Activated T-cell treated with anti-CD3 and anti-CD28 coated beads for 48 hours (primary cell): ENCODE results near the gene RNF213.

Source experiments
- DNase-seq: peaks from one replicate; pipeline ENCODE4 v3.0.0-alpha.2; 2020; ENCODE audit warnings: low read depth

RNF213 gene

DNA sequence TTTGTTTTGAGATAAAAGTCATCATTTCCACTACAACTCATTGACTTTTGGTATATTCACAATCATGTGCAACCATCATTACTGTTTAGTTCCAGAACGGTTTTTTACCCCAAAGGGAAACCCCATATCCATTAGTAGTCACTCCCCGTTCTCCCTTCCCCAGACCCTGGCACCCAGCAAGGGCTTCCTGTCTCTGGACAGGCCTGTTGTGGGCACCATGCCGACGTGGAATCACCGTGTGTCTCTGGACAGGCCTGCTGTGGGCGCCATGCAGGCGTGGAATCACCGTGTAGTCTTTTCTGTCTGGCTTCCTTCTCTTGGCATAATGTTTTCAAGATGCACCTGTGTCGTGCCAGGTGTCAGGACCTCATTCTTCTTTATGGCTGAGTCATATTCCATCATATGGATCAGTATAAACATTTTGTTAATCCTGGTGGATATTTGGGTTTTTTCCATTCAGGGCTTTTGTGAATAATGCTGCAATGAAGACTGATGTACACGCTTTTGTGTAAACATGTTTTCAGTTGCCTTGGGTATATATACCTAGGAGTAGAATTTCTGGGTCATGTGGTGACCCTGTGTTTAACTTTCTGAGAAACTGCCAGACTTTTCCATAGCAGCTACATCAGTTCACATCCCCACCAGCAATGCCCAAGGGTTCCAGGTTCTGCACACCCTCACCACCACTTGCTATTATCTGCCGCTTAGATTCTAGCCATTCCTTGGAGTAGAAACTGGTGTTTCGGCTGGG, 173.4 kb downstream of the RNF213 start:
- DNase-seq = no peak

DNA sequence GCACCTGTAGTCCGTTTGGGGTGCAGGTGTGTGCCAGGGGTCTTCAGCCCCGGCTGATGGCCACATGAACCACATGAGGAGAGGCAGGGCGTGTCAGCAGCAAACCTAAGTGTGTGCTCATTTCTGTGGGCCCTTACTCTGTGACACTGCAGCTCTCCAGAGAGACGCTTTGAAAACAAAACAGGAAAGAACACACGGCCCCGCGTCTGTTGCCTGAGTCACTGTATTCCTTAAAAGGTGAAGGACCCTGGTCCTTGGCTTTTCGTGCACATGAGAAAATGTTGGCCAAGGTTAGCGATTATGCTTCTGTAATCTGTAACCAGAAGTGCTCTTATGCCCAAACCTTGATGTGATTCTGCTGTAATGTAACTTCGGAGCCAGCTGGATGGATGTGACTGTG, 176.9 kb downstream of the RNF213 start:
- no peak for DNase-seq

DNA sequence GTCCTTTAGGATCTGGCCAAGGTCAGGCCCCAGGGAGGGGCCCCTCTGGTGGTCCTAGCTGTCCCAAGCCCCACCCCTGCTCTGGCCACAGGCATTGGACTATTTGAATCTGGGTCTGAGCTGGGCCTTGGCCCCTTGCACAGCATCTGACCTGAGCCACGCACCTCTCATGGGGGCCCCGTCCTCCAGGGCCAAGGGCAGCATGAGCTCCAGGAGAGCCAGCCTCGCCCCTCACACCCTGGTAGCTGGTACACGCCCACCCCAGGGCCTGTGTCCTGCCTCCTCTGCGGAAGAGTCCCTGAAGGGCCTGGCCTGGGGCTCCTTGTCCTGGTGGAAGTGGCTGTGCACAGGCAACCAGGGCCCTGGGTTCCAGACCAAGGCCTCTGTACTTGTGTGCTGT, 178.2 kb downstream of the RNF213 start:
- no peak for DNase-seq

DNA sequence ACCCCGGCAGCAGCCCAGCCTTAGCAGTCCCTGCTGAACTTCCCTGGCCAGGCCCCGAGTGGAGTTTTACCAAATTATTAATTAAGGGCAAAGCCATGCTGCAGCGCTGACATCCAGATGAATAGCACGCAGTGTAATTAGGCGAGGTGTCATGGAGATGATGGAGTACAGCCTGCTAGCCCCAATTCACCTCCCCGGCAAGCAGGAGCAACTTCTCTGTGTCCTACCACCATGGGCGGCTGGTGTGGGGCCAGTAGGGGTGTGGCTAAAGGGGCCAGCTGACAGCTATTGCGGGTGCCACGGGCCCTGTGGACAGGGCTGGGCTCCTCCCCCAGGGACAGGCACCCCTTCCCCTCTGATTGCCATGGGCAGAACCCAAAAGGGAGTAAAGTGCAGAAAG, 178.8 kb downstream of the RNF213 start:
- no peak for DNase-seq

DNA sequence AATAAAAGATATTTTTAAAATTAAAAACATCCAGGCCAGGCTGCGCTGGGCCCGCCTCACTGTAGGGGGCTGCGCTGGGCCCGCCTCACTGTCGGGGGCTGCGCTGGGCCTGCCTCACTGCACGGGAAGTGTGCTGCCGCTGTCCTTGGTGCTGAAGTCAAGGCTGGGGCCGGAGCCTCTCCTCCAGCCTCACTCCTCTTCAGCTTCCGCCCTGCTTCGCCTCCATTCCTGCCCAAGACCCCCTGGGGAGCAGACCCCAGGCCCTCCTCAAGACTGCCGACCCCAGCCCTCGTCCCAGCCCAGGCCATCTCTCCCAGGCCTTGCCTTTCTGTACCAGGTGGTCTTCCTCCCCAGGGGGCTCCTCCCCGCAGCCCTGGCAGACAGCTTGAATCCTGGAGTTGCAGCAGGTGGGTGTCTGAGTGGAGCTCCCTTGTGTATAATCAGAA, 180.5 kb downstream of the RNF213 start:
- DNase-seq = peak; percentile 34

DNA sequence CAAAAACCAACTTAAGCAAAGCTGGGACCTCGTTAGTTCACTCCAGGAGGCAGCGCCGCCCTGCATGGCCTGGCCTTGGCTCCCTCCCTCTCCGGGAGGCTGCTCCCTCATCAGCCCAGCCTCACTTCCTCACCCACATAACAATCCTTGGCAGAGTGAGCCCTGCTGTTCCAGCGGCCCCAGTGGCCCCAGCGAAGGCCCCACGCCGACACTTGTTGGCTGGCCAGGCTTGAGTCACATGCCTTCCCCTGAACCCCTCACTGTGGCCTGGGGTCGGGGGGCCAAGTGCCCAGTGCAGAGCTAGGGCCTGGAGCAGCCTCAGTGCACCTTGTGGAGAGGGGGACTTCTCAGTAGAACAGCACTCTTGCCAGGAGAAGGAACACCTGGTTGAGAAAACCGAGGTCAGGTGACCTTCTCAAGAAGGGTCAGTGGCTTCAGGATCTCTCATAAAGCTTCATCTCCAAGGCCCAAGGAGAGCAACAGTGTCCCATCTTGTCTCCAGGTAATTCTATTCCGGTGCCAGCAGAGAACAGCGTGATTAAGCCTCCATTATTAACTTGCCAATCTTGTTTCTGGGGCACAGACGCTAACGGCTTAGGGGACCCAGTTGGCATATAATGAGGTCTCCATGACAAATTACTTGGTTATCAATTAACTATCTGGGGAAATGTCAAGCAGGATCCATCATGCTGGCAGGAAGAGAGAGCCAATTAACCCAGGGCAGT, 181.1 kb downstream of the RNF213 start:
- DNase-seq = no peak

DNA sequence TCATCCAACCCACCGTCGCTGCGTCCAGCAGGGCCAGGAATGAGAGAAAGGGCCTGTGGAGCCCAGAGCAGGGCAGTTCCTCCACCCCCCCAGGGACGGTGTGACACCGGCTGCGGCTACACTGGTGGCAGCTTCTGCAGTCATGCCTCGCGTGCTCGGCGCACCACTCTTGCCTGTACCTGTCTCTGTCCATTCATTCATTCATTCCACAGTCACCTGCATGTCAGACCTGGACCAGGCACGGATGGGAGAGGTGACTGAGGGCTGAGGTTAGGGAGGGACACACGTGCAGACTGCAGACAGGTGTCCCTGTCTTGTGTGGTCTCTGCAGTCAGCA, 181.6 kb downstream of the RNF213 start:
- no peak for DNase-seq

DNA sequence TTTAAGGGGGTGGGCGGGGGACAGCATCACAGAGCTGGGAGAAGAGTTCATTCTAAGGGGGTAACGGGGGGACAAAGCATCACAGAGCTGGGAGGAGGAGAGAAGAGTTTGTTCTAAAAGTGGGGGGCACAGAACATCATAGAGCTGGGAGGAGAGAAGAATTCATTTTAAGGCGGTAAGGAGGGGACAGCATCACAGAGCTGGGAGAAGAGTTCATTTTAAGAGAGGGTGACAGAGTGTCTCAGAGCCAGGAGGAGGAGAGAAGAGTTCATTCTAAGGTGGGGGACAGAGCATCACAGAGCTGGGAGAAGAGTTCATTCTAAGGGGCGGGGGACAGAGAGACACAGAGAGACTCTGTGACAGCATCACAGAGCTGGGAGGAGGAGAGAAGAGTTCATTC, 182.1 kb downstream of the RNF213 start:
- DNase-seq = no peak

DNA sequence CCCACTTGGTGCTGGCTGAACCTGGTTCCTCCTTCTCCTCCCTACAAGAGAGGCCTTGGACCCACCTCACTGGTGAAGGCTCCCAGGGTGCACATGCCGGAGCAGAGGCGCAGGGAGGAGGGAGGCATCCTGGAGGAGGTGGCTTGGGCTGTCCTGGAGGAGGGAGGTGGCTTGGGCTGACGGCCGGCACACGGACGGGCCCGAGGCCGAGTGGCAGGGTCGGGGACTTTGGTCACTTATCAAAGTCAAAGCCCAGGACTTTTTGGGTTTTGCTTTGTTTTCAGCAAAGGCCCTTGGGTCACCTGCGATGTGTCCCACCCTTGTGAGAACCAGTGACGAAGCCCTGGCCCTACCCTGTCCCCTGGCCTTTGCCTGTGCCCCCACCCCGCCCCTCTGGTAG, 182.8 kb downstream of the RNF213 start:
- no peak for DNase-seq

DNA sequence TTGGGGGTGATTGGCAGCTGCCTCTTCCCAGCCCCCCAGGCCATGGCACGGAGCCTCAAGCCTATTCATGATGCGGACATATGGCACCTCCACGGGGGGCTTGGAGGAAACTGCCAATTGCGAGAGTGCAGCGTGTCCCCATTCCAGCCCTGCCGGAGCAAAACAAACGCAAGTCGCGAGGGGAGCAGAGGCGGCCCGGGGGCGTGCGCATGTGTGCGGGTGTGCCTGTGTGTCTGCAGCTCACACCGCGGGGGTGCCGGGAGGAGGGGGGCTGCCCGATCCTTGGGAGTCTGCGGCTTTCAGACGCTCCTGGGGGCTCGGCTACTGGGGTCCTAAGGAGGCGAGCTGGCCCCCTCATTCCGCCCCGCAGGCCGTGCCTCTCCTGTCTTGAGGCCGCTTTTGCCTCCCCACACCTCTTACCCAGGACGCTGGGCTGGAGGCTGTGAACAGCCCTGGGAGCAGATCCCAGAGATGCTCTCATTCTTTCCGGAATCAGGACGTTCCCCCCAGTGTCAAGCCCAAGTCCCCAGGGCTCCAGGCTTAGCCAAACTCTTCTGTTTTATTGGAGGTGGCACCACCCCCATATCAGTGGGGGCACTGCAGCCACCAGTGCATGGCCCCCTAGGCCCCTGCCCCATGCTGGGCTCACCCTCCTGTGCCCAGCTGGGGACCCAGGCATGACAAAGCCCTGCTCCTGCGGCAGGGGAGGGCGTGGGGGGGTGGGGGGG, 183.4 kb downstream of the RNF213 start:
- DNase-seq = no peak

DNA sequence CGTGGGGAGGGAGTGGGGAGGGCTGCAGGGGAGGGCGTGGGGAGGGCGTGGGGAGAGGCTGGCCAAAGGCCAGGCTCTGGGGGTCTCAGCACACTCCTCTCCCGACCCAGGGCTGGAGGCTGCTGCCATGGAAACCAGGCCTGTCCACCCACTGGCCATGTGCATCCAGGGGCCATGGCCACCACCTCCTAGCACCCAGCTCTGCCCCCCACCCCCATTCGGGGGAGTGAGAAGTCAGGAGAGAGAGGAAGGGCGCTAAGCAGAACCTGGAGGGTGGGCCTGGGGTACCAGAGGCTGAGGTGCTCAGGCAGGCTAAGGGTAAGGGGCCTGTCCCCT, 184.0 kb downstream of the RNF213 start:
- no peak for DNase-seq

DNA sequence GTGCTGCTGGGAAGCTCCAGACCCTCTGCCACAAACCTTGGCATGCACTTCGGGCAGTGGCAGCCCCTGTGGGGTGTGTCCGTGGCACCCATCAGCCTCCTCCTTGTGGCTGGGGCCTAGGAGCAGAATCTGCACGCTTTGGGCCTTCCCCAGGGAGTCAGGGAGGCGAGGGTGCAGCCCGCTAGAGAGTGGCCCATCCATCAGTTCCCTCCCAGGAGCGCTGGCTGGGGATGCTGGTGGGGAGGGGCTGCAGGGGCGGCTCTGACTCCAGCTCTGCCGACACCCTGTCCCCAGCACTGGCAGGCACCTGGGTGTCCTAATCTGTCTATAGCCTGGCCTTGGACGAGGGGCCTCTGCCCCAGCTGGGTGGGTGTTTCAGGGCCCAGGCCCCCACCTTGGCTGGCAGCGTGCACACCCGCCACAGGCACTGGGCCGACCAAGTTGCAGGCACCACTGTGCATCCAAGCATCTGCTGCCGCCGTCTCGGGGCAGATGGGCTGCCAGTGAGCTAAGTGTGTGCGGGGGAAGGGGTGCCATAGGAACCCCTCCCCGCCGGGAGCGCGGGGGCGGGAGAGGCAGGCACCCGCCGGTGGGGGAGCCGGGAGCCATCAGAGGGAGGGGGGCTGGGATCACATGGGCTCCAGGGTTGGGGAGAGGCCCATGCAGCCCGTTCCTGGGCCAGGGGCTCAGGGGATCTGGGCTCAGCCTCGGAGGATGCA, 184.5 kb downstream of the RNF213 start:
- no peak for DNase-seq

DNA sequence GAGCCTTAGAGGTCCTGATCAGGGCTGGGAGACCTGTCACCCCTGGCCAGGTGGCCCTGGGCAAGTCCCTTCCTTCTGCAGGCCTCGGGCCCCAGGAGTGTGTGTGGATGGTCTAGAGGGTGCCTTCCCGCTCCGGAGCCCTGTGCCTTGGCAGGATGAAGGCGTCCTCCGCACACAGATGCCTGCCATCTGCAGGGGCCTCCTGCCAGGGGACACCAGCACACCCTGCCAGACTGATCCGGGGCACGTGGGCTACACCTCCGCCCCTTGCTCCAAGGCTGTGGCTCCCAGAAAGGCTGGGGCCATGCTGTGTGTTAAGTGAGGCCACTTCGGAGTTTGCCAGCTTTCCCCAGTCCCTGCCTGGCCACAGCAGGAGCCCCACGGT, 185.1 kb downstream of the RNF213 start:
- DNase-seq = no peak

DNA sequence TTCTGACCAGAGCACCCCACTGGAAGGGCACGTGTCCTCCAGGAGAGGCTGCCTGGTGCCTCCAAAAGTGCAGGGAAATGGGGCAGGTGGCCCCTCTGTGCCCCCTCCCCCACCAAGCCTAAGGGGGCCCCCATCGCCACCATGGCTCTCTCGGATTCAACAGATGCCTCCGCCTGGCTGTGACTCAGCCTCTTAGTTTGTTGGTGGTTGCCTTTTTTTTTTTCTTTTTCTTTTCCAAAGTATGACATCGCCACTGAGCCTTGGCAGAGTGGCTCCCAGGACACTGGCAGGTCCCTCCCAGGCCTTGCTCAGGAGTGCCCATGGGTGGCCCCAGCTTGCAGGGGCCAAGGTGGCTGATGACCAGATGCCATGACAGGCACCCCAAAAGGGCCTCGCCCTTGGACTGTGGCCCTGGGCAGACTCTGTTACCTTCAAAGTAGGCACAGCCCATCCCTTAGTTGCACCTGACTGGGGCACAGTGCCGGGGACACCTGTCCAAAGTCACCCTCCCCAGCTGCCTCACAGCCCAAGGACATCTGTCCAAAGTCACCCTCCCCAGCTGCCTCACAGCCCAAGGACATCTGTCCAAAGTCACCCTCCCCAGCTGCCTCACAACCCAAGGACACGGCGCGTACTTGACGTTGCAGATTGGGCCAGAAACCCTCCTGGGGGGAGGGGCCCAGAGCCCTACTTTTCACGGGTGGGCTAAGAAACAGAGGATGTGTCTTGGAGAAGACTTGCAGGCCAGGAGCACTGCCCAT, 186.2 kb downstream of the RNF213 start:
- DNase-seq = no peak

DNA sequence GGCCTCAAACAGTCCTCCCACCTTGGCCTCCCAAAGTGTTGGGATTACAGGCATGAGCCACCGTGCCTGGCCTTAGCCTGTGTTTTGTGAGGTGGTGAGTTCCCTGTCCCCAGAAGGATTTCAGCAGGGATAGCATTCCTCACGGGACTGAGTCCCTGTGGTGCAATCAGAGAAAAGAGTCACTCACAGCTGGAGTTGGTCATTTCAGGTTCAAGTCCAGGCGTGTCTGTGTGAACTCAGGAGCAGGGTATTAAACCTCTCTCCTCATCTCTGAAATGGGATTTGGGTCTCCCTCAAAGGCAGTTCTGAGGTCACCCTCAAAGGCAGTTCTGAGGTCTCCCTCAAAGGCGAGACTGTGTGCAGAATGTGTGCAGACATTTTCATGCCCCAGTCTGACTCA, 187.1 kb downstream of the RNF213 start:
- DNase-seq = no peak
